Adrenal gland (tissue), 12 donors: ENCODE measurements around the gene GALE. TPM values are rescaled to one million over a fixed set of nuclear protein-coding genes. Genes with fewer than 3 reads are reported as not detected.
"Not testable (repeated sequence)": the region's sequence is repeated elsewhere in the genome, so short reads cannot be mapped to it uniquely, and the experiment has no call there.

ENCODE experiments used
- DNase-seq, 7 donors: peaks; one replicate each; pipeline ENCODE4 v3.0.0-alpha.2; 2019 to 2020
- H3K27ac ChIP-seq, 5 donors: fragments of 200-600 bp; sonication (generic) in 4 of 5; 1 replicate in 3 of 5; 2 replicates in 2 of 5; pipeline versions ENCODE4 v1.5.1 to v1.8.0; 2016 to 2020; ENCODE audit warnings: mild to moderate bottlenecking in 1 of 5
- H3K27me3 ChIP-seq: fragments of 200-600 bp; 2 replicates; pipeline ENCODE4 v1.8.0; 2021
- H3K36me3 ChIP-seq, 2 donors: fragments of 200-600 bp; replicated peaks in 1 of 2; 1 replicate in 1 of 2; 2 replicates in 1 of 2; pipeline versions ENCODE4 v1.5.1 to v1.8.0; 2018 to 2022
- H3K4me1 ChIP-seq, 2 donors: fragments of 200-600 bp; replicated peaks in 1 of 2; 1 replicate in 1 of 2; 2 replicates in 1 of 2; pipeline versions ENCODE4 v1.5.1 to v1.8.0; 2018 to 2021
- H3K4me3 ChIP-seq, 4 donors: fragments of 200-600 bp; sonication (generic) in 3 of 4; one replicate each; pipeline ENCODE4 v1.5.1; 2016 to 2018
- H3K9me3 ChIP-seq, 3 donors: fragments of 200-600 bp; sonication (generic) in 1 of 3; replicated peaks in 1 of 3; 1 replicate in 2 of 3; 2 replicates in 1 of 3; pipeline versions ENCODE4 v1.5.1 to v1.8.0; 2016 to 2021
- CTCF ChIP-seq, 6 experiments: fragments of 450-650 bp in 4 of 6; fragments of 200-600 bp in 2 of 6; sonication (generic) in 1 of 6; IDR thresholded peaks; 1 replicate in 5 of 6; 2 replicates in 1 of 6; pipeline versions ENCODE4 v1.5.1 to v1.8.0; 2016 to 2021; ENCODE audit warnings: antibody characterized with exemption in 6 of 6, mild to moderate bottlenecking in 2 of 6, moderate library complexity in 1 of 6
- POLR2A ChIP-seq, 2 donors: fragments of 450-650 bp; IDR thresholded peaks; one replicate each; pipeline ENCODE4 v1.6.1; 2017; ENCODE audit warnings: antibody characterized with exemption in 2 of 2, mild to moderate bottlenecking in 2 of 2, moderate library complexity in 1 of 2
- WGBS, 4 donors: extraction: QIAGEN DNeasy Blood & Tissue Kit in 2 of 4; methylation state at CpG; one replicate each; pipeline versions ENCODE4 v1.1.5 to v1.1.7; 2013 to 2017; 5-methylcytosine and 5-hydroxymethylcytosine counted together
- intact Hi-C, 2 donors: fragments of 100-400 bp; cut with DNase I; formaldehyde crosslinking; loops; one replicate each; pipeline versions ENCODE4 v1.14.1 to v1.15.0; 2022 to 2023
- polyA plus RNA-seq, 3 donors: library from polyadenylated mRNA; stranded (reverse); fragments of 200-250 nt in 2 of 3; fragments of 350-450 nt in 1 of 3; fragmentation: Illumina TruSeq in 1 of 3; extraction: RNeasy Lipid Tissue Mini Kit (QIAGEN cat#74804) in 1 of 3; gene quantifications; one replicate each; pipeline ENCODE4 v1.2.3, GENCODE V29; 2013 to 2014
- total RNA-seq, 9 donors: library from RNA; depleted of rRNA in 4 of 9; stranded (reverse); fragments of >200 nt in 4 of 9; fragments of 120-200 nt in 1 of 9; fragmentation: NEBNext Ultra II Directional in 1 of 9; extraction: Animal tissue kit (Norgen Biotek cat#: 25700) in 1 of 9; gene quantifications; one replicate each; pipeline versions ENCODE4 v1.1.0 to v1.2.4, GENCODE V29; 2013 to 2023
- donor health status: healthy with polysubstance abuse.
- donor health status: Bipolar disorder and iron deficiency.
- donor health status: DM: yes; HTN: yes; CAD: no.
- donor health status: DM: no; HTN: no; CAD: no.
- donor health status: DM: no; HTN: no; CAD: no.
- donor health status: DM: yes; HTN: yes; CAD: no.

The GALE gene
- total and polyA plus RNA-seq, 12 donors, result 12.0 to 80.8 (median 29.9) TPM

- WGBS, 4 donors, result 78 to 87% (median 79%) methylated on average over 6 to 7 of the region's 7 CpGs
- peaks cover 0 to 19% of the 10 kb centered on the region in 2 donors for H3K36me3 ChIP-seq
Measured at GRCh38 chr1:23804183-23804835, 3.8 kb upstream of the GALE start.

GRCh38 chr1:23803674-23804073 is 3.1 kb upstream of the GALE start:
- Histone ChIP-seq H3K36me3 (peaks cover 0 to 19% of the 10 kb centered on the region in 2 donors), H3K27ac (no peak overlapping the region), H3K27me3 (no peaks in the 10 kb centered on the region), H3K4me3 (no peak overlapping the region), H3K4me1 (peaks cover 11 to 20% of the 10 kb centered on the region in 2 donors), H3K9me3 (no peaks in the 10 kb centered on the region)
- 89 to 93% (median 90%) methylated on average over 5 of the region's 5 CpGs for WGBS, 4 donors
- DNase-seq, result no peak
- TF ChIP-seq CTCF (IDR thresholded peaks at IDR 0.05) (no peak), POLR2A (IDR thresholded peaks at IDR 0.05) (no peak)
- intact Hi-C loops, result loop anchor here in 1 of 2 donors (10.0 kb wide), 1 partner anchor 61 kb away; the partner anchor contains the start of gene FUCA1

More at GRCh38 chr1:23804183-23804835, 3.8 kb upstream of the GALE start:
- H3K9me3 ChIP-seq, result no peaks in the 10 kb centered on the region
- TF ChIP-seq CTCF (IDR thresholded peaks at IDR 0.05) (no peak), POLR2A (IDR thresholded peaks at IDR 0.05) (no peak)
- H3K27me3 ChIP-seq, result no peaks in the 10 kb centered on the region
- no peak for DNase-seq
- H3K27ac ChIP-seq, result no peak overlapping the region
- peaks cover 10 to 16% of the 10 kb centered on the region in 2 donors for H3K4me1 ChIP-seq
- no peak overlapping the region for H3K4me3 ChIP-seq
- intact Hi-C loops, result loop anchor here in 1 of 2 donors (10.0 kb wide), 1 partner anchor 60 kb away; the partner anchor contains the start of gene FUCA1

GRCh38 chr1:23802809-23803342 is 2.3 kb upstream of the GALE start:
- DNase-seq, H3K9me3 ChIP-seq, H3K27me3 ChIP-seq, H3K27ac ChIP-seq, H3K4me3 ChIP-seq: not testable (repeated sequence)
- Histone ChIP-seq H3K36me3 (peaks cover 0 to 15% of the 10 kb centered on the region in 2 donors), H3K4me1 (peaks cover 11 to 20% of the 10 kb centered on the region in 2 donors)
- intact Hi-C loops, result loop anchor here in 1 of 2 donors (10.0 kb wide), 1 partner anchor 62 kb away; the partner anchor contains the start of gene FUCA1
- WGBS, 4 donors, result 94 to 98% (median 95%) methylated on average over 7 of the region's 7 CpGs

DNA sequence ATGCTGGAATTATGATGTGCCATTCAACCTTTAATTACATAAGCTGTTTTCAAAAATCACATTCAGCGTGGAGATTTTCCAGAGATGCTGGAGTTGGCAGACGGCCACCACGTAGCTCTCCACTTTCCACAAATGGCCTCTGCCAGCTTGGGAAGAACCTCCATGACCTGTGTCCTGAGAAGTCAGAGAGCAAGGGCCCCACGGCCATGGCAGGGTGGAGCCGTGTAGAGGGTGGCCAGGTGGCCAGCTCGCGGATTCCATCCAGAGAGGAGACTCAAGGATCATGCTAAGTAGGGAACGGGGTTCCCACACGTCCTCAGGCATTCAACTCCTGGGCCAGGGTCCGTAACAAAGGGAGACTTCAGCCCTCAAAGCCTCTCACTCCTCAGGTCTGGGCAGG is 1.3 kb upstream of the GALE start:
- peak in 1 of 7 donors; percentile 42 for DNase-seq
- Histone ChIP-seq H3K4me3 (no peak overlapping the region), H3K9me3 (no peaks in the 10 kb centered on the region), H3K27me3 (no peaks in the 10 kb centered on the region), H3K4me1 (peaks cover 11 to 20% of the 10 kb centered on the region in 2 donors), H3K36me3 (peaks cover 0 to 12% of the 10 kb centered on the region in 2 donors), H3K27ac (peak overlapping the region in 3 of 5 donors; percentile 84 to 87 (median 85))
- intact Hi-C loops, result loop anchor here in 1 of 2 donors (10.0 kb wide), 1 partner anchor 63 kb away; the partner anchor contains the start of gene FUCA1
- 27 to 74% (median 68%) methylated on average over 2 to 10 of the region's 10 CpGs for WGBS, 4 donors
- no peak for TF ChIP-seq POLR2A (IDR thresholded peaks at IDR 0.05)
- no peak for TF ChIP-seq CTCF (IDR thresholded peaks at IDR 0.05)
